NCI-H2227 (cell line): Measurements from ENCODE around the gene PRKAG2.

Source experiments
- DNase-seq: peaks from one replicate; lab custom pipeline; 2025; ENCODE audit not compliant: unreplicated experiment; lab: John Stamatoyannopoulos, UW

PRKAG2 gene

DNA sequence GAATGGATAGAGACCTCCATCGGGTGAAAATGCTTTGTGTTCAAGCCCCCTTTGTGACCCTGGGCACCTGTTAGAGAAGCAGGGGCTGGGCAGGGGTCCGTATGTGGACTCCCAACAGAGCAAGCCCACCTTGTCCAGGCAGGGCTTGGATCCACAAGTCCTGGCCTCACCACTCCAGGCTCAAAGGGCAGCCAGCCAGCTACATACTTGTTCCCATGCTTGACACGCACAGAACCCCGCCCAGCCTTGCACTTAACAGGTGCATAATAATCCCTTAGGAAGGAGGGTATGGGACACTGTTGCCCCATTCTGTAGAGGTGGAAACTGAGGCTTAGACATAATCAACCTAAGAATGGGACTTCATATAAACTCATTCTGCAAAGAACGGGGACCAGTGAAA, 160.6 kb downstream of the PRKAG2 start:
- no peak for DNase-seq

DNA sequence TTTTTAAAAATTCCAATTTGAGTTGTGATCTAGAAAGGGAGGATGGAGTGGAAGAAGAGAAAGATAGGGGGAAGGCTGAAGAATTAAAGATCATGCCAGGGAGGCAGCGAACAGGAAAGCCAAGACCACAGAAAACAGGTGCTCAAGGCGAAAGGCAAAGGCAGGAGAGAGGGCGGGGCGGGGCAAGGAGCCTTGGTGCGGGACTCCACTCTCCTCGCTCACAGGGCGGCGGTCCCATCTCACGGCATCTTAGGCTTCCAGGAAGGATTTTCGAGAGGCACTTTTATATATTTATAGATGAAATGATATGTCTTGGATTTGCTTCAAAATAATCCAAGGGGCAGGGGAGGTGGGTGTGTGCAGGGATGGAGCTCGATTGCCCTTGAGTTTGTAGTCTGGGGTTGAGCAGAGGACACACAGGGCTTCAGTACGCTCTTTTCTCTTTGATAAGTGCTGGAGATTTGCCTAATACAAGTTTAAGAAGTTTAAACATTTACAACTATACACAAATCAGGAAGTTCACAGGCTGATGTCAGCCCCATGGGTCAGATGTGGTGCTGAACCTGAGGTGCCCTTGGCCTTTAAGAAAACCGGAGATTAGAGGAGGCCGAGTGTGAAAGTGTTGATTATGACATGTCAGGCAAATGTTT, 161.1 kb downstream of the PRKAG2 start:
- DNase-seq, result no peak

DNA sequence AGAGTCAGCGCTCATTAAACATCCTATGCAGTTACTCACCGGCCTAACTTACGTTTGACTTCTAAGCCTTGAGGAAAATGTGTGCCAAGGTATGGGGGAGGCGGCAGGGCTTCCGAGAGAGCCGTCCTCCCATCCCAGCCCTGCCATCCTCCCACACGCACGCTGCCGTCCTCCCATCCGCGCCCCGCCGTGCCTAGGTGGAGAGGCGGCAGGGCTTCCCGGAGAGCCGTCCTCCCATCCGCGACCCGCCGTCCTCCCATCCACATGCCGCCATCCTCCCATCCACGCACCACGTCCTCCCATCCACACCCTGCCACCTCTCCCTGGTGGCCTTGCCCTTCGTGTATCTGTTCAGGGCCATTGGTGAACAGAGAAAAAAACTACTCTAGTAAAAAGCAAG, 162.7 kb downstream of the PRKAG2 start:
- DNase-seq, result no peak

DNA sequence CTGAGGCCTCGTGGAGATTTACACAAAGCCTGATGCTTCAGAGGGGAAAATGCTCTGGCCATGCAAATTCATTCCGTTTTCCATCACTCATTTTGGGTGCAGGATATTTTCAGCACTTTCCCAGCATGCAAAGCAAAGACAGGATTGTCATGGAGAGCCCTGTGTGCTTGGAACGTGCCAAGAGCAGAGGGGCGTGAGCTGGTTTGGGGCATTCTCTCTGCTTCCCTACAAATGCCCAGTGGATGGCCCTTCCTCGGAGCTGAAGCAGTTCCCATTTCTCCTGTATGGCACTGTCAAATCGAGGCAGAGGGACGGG, 164.1 kb downstream of the PRKAG2 start:
- no peak for DNase-seq

DNA sequence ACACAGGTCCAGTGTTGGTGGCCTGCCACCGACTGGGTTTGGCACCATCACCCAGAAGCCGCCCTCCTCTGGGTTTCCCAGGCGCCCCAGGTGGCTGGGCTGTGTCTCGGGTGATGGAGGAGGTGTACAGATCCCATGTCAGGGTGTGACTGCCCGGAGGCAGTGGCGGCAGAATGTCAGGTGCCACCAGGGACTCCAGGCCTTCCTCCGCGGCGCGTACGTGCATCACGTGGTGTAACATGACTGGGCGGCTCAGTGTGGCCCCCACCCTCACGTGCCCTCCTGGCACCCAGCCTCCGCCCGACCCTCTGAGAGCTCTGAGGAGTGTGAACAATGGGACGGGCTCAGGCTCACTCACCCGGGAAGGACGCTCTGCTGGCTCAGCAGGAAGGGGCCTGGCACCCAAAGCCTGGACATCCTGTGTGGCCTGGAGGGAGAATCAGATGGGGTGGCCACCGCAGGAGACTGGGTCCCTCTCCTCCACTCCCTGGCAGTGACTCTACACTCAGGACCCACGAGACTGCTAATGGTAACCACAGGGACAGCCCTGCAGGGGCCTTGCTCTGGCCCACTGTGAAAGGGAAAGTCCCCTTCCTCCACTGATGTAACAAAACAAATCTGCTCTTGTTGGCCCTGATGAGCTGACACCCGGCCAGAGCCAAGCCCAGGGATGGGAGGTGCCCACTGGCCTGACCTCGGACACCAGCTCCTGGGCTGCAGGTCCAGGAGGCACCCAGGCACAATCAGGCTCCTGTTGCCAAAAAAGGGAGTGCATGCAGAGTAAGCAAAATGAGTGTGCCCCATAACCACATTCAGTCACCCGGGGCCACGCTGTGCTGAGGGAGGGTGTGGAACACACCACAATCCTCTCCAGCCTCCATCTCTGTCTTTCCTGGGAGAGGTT, 164.8 kb downstream of the PRKAG2 start:
- DNase-seq, result no peak

DNA sequence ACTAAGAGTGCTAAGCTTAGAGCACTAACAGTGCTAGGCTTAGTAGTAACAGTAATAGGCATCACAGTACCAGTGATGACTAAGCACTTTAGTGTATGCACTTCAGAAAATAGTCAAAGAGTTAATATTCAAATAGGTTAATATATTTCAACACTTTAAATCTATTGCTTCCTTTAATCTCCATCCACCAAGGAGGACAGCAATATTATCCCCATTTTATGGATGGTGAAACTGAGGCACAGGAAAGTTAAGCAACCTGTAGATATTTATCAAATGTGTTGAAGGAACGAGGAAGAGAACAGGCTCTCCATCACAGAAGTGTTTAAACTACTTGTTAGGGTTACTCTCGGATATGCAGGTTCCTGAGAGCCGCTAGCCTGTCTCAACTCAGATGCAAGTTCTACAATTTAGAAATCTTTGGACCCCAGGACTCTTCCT, 165.5 kb downstream of the PRKAG2 start:
- no peak for DNase-seq

DNA sequence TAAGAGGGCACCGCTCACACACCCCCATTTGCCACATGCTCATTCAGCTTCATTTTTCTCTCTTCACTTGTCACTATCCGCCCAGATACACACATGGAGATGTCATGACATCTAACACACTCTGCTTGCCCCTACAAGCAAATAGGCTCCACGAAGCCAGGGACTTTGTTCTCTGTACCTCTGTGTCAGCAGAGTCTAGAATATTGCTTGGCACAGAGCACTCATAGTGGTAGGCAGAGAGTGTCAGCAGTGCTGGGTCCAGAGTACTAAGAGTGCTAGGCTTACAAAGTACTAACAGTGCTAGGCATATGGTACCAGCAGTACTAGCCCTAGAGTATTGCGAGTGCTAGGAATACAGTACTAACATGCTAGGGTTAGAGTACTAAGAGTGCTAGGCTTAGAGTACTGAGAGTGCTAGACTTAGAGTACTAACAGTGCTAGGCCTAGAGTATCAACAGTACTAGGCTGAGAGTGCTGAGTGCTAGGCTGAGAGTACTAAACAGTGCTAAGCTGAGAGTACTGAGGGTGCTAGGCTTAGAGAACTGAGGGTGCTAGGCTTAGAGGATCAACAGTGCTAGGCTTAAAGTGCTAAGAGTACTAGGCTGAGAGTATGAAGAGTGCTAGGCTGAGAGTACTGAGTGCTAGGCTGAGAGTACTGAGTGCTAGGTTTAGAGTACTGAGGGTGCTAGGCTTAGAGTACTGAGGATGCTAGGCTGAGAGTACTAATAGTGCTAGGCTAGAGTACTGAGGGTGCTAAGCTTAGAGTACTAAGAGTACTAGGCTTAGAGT, 166.1 kb downstream of the PRKAG2 start:
- DNase-seq, result no peak

DNA sequence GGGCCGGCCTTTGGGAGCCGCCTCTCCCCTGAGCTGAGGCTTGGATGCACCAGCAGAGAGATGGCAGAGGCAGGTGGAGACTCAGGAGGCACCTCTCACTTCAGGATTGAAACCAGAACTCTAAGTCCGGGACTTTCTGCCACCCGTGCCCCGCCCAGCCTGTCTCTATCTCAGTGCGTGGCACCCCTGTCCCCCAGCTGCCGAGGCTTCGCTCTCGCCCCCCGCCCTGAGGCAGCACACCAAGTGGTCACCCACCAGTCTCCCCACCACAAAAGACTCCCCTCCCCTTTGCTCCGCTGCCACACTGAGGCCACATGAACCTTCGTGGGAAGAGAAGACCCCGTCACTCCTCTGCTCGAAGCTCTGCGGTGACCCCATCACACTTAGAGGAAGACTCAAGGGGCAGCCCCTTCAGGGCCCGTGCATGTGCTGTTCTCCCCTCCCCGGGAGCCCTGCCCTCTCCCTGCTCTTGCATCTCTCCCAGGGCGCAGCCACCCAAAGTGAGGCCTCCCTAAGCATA, 166.7 kb downstream of the PRKAG2 start:
- DNase-seq, result no peak

DNA sequence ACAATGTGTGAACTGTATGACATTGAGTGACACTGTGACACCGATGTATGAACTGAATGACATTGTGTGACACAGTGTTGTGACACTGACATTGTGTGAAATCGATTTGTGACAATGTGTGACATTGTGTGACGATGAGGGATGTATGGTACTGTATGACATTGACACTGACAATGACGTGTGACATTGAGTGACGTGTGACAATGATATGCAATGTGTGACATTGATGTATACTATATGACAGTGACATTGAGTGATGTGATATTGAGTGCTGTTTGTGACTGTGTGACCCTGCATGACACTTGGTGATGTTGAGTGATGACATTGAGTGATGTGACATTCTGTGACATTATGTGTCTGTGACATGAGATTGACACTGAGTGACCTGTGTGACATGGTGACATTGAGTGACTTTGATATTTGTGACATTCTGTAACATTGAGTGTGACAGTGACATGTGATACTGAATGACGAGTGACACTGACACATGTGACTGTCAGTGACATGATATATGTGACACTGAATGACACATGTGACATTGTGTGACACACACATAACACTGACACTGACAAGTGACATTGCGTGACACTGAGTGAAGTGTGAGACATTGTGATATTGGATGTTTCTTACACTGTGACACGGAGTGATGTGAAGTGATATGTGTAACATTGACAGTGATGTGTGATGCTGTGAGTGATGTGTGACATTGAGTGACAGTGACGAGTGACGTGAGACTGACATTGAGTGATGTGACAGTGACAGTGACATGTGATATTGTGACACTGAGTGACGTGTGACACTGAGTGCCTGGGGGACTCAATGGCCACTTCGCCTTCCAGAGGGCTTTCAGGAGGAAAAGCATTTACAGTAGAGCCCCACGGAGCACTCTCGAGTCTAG, 167.5 kb downstream of the PRKAG2 start:
- DNase-seq, result no peak

DNA sequence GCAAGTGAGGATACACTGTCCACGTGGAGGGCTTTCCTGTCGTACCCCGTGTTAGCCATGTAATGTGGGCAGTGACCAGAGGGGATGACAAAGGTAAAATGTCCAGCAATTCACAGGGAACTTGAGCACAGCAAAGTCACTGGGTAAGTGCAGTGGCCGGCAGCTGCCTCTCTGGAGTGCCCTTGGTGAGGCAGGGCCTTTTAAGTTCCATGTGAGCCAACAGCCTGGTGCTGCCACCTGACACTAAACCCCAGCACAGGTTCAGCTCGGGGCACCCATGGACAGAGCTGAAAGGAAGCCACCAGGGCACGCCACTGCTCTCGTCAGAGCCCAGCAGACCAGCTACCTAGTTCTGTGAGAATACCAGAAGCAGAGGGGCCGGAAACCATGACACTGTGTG, 168.3 kb downstream of the PRKAG2 start:
- no peak for DNase-seq

DNA sequence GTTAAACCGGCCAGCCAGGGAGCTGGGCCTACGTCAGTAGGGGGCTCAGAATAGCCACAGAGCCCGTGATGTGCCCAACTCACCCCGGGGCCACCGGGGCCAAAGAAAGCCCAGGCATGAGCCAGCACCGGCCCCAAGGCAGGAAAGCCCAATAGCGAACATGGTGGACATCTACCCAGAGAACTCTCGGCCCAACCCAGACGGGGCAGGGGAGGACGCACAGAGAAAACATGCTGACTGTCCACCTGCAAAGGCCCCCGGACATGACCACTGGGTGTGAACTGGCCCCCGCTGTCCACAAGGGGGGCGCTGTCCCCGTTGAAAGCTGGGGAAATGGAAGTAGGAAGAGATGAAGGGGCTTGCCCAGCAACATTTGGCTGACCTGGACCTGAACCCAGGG, 169.2 kb downstream of the PRKAG2 start:
- DNase-seq, result no peak

DNA sequence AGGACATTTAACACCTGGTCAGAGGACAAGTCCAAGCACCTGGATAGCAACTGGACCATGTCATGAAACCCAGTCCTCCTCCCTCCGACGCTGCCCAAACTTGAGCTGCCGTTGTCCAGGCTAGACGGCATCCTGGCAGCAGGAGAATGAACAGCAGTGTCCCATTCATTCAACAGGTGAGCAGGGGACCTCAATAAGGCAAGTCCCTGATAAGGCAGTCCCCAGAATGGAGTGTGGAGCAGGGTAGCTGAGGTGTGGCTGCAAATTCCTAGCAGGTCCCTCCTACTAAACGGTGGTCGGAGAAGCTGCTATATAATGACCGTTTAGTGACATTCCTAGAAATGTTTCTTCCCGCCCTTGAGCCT, 169.8 kb downstream of the PRKAG2 start:
- no peak for DNase-seq

DNA sequence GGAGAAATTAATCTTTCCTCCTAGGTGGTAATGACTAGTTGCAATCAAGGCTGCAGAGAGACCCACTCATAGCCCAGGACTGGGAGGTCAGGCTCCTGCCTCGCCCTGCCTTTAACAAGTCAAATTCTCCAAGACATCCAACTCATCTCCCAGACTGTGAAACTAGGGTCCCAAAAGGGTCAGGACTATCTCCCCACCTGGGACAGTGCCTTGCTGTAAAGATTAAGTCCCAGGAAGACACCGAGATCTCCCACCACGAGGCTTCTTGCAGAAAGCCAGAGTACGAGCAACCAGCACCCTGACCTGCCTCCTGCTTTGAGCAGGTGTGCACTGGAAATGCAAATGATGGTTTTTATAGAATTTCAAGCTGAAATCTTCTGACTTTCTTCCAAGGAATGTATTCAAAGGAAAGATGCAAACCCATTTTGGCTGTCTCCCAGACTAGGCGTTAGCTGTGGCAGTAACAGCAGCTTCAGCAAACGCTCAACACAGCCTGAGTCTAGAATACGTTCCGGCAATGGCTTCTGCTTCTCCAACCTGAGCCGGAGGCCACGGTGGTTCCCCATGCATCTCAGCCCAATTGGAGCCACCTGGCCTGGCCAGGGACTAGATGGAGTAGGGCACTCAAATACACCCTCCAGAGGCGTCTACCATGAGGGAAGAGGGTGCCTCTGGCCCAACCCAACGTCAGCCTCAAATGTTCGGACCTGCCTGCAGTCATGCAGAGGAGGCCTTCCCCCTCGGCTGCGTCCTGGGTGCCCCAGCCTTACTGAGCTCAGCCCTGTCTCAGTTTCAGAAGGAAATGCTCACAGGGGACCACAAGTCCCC, 170.4 kb downstream of the PRKAG2 start:
- no peak for DNase-seq

DNA sequence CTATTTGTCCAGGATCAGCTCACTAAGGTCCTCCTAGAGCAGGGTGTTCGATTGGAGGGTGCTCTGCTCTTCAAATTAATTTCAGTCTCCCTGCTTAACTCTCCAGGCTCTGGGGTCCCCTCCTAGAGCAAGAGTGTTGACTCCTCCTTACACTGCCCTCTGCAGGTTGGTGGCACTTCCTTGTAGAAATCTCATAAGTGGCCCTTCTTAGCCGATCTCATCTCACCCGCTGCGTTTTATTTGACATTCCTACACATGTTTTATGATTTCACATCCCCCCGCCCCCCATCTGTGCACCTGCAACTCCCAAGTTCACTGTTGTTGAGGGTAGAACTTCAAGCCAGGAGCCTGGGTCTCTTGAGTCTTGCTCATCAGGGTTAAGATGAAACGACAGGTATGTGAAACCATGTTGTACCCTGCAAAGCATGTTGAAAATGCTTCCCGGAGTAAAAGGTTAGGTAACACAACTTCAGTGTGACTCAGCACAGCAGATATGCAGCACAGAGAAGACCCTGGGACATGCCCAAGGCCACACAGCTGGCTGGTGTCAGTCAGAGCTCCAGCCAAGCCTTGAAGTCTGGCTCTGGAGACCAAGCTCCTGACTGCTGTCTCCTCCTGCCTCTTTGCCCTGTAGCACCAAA, 171.2 kb downstream of the PRKAG2 start:
- no peak for DNase-seq

DNA sequence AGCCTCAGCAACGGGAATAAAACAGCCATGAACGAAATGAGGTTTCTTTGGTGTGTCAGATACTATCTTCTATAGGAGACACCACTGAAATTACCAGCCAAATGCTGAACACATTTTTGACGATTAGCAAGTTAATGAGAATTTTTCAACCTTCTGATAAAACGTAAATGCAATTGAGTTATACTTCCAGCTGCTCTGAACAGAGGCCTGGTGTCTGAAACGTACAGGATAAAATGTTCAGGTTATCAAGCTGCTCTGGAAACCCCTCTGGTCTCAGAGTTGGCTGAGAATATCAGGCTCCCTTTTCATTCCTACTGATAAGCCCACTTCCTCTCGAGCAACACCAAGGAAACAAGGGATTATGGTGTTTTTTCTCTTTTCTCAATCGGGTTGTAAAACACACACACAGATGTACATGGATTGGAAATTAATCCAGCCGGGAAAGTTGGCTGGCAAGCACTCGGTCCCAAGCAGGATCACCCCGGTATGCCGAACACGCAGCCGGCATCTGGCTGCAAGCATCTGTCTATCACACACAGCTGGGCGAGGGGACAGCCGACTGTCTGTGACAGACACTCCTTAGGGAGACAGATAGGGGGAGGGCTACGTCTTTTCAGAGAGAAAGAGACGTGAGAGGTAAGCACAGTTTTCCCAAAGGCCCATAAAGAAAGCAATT, 171.8 kb downstream of the PRKAG2 start:
- DNase-seq, result no peak

DNA sequence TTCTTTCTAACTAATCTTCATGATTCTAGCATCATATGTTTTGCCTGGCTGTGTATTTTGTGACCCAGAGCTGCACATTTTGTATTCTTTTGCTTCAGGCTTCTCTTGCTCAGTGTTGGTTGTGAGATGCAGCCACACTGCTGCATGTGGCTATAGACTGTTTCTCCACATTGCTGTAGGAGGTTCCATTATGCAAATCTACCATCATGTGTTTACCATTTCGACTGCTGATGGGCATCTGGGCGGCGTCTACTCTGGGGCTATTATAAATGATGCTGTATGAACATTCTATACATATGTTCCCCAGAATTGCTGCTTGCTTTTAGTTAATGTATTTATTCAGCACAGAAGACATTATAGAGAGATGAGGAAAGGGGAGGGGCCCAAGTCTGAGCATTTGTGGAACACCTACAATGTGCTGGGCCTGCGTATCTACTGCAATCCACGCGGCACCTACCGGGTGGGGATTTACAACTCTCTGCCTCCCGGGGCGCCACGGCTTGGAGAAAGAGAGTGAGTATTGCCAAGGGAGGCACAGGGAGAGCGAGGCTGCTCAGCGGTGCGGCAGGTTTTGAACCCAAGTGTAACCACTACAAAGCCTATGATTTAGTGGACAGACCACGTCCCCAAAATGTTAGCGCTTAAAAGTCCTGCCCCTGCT, 172.5 kb downstream of the PRKAG2 start:
- DNase-seq, result no peak

DNA sequence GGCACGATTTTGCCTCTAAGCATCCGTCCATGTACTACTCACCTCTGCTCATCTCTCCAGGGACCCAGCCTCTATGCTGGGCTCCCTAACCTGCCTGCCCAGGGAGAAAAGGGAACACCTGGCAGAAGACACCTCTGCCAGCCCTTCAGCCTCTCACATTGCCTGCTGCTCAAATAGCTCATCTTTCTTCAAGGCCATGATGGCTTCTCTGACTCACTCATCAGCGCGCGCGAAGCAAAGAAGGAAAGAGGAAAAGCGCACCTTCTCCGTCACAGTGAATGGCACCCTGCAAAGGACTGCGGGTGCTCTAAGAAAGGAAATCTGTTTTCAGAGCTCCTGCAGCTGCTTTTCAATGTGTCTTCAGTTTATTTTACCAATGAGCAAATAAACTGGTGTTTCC, 174.0 kb downstream of the PRKAG2 start:
- DNase-seq, result no peak

DNA sequence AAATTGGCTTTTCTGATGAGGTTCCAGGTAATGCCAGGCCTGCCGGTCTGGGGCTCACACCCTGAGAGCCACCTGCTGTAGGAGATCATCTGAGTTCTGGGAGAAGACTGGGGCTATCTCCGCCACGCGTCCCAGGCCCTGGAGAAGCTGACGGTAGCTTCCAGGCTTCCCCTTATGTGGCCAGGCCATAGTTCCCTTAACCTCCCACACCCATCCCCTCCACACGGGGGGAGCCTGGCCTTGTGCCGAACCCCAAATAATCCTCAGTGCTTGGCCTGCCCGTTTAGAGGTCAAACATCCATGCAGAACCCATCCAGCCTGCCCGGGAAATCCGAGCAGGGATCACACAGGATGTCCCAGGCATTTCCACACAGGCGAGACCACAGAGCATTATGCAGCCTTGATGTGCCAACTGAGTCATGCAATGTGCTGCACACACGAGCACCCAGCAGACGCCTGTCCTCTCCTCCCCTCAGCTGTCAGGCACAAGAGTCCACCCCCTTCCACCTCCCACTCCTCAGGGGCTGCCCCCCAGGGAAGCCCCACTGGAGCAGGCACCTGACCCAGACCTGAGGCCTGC, 176.2 kb downstream of the PRKAG2 start:
- no peak for DNase-seq
